HAP-1 (cell line): Measurements from ENCODE around the gene KIFC1.

ENCODE experiments used
- DNase-seq, 2 experiments: peaks; one replicate each; pipeline ENCODE4 v3.0.0-alpha.2; 2016 to 2020; ENCODE audit warnings: low spot score in 2 of 2
- H3K27me3 ChIP-seq: fragments of 250-450 bp; sonication (Bioruptor Pico); 2 replicates; pipeline ENCODE4 v1.5.1; 2020; ENCODE audit warnings: low read depth, mild to moderate bottlenecking, moderate library complexity
- H3K36me3 ChIP-seq: fragments of 250-450 bp; sonication (Bioruptor Pico); replicated peaks from 2 replicates; pipeline ENCODE4 v1.5.1; 2020; ENCODE audit warnings: mild to moderate bottlenecking
- H3K4me1 ChIP-seq: fragments of 250-450 bp; sonication (Bioruptor Pico); 2 replicates; pipeline ENCODE4 v1.5.1; 2020; ENCODE audit warnings: mild to moderate bottlenecking
- H3K4me3 ChIP-seq: fragments of 250-450 bp; sonication (Bioruptor Pico); 2 replicates; pipeline ENCODE4 v1.5.1; 2020; ENCODE audit warnings: mild to moderate bottlenecking, moderate library complexity
- H3K9me3 ChIP-seq: fragments of 250-450 bp; sonication (Bioruptor Pico); 2 replicates; pipeline ENCODE4 v1.5.1; 2020; ENCODE audit warnings: mild to moderate bottlenecking, moderate library complexity
- in situ Hi-C: fragments of 300-500 bp; cut with MboI; formaldehyde crosslinking; loops from 3 replicates; pipeline ENCODE4 v1.14.3; 2020; ENCODE audit warnings: low sequenced_read_pairs, inconsistent platforms, mixed read lengths

KIFC1 gene

DNA sequence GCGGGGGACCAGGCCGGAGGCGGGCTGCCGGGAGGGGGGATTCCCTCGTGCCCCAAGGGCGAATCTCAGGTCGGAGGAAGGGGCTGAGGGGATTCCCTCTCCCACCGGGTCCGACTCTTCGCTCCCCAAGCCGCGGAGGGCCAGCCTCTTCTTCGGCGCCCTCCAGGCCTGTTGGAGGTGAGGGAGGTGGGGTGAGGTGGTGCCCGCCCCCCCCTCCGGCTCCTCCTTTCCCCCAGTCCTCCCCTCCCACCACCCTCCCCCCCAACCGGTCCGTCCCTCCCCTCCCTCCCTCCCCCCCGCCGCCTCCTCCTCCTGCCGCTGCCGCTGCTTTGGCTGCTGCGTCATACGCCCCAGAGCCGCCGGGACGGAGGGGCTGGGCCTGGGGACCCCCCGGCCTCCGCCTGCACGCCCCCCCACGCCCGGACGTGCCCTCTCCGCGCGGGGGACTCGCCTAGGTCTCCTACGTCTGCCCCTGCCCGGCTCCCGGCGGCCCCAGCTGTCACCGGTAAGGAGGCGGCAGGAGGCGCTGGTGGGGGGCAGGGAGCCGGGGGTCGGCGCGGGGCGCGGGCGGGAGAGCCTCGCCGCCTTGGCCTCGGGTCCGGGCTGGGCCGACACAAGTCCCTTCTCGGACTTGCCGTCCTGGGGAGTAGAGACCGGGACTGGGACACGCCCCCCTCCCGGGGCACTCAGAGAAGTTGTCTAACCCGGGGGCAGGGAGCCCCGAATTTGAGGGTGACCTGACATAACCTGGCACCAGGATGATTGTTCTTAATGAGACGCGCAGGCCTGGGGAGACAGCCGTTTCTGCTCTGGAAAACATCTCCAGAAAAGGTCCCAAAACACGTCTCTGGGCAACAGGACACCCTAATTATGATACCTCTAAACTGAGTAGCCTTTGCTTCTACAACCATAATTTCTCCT lies 19.3 kb downstream of the KIFC1 start, which contains the start of gene PHF1:
TSS of gene PHF1 (plus strand) at position 304 of the 921 bp plus-strand sequence. CDS start 1,250 bp downstream, outside the sequence.
- no peaks in the 10 kb centered on the region for H3K27me3 ChIP-seq
- peak within 1 kb of the TSS; percentile 46 for H3K4me3 ChIP-seq
- peaks cover 47% of the 10 kb centered on the region for H3K36me3 ChIP-seq
- peak in 1 of 2 experiments; percentile 64 for DNase-seq
- no peaks in the 10 kb centered on the region for H3K9me3 ChIP-seq
- H3K4me1 ChIP-seq: peaks cover 6% of the 10 kb centered on the region
- in situ Hi-C loops: no loop called here

DNA sequence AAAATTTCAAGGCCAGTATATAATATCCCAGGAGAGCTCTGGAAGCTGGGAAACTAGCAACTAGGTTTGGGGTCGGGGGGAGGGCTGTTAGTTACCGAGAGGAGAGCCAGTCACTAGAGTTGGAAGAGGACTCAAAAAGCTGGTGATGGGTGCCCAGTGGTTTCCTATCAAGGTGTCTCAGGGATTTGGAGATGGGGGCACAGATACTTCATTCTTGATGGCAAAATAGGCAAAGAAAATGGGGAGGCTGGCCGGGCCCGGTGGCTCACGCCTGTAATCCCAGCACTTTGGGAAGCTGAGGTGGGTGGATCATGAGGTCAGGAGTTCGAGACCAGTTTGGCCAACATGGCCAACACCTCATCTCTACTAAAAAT lies 20.0 kb downstream of the KIFC1 start:
- Histone ChIP-seq H3K36me3 (peaks cover 45% of the 10 kb centered on the region), H3K4me3 (peak overlapping the region; percentile 46), H3K27me3 (no peaks in the 10 kb centered on the region), H3K9me3 (no peaks in the 10 kb centered on the region), H3K4me1 (peaks cover 12% of the 10 kb centered on the region)
- DNase-seq: no peak
- in situ Hi-C loops: no loop called here

DNA sequence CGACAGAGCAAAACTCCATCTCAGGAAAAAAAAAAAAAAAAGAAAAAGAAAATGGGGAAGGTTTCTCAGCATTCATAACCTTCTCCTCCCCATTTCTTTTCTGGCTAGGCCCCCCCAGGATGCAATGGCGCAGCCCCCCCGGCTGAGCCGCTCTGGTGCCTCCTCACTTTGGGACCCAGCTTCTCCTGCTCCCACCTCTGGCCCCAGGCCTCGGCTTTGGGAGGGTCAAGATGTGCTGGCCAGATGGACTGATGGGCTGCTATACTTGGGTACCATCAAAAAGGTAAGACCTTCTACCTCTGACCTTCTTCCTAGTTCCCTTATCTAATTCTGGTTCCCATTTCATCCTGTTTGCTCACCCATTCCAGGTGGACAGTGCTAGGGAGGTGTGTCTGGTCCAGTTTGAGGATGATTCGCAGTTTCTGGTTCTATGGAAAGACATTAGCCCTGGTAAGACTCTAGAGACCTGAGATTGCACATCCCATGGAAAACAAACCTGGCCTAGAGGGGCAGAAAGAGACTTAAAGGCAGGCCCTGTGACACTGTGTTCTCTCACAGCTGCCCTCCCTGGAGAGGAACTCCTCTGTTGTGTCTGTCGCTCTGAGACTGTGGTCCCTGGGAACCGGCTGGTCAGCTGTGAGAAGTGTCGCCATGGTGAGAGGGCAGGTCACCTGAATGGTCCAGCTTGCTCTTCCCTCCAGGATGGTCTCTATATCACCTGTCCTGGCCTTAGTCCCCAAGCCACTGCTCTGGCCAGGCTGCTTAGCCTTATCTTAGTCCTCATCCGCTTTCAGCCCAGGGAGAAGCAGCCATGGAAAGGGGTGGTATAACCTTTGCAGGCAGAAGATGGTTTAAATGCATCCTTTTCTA lies 20.8 kb downstream of the KIFC1 start:
- in situ Hi-C loops: no loop called here

DNA sequence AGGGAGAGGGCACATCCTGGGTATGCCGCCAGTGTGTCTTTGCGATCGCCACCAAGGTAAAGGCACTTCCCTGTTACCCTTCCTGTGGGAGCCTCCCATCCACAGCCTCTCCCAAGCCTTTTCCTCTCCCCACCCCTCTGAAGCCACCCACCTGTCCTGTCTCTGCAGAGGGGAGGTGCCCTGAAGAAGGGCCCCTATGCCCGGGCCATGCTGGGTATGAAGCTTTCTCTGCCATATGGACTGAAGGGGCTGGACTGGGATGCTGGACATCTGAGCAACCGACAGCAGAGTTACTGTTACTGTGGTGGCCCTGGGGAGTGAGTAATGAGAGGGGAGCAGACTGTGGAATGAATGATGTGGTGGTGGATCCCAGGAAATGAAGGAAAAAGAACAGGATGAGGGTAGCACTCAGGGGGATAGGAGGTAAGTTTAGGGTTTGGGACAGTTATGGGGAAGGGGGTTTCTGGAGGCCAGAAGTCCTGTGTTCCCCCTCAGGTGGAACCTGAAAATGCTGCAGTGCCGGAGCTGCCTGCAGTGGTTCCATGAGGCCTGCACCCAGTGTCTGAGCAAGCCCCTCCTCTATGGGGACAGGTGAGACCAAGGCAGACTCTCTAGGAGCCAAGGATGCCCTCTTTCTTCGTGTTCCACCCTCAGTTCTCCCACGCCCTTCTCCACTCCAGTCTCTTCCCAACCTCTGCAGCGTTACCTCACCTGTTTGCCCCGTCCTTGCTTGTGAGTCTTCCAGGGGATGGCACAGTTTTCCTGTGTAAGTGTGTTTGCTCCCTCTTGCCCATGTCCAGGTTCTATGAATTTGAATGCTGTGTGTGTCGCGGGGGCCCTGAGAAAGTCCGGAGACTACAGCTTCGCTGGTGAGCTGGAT lies 21.9 kb downstream of the KIFC1 start:
- peaks cover 20% of the 10 kb centered on the region for H3K4me1 ChIP-seq
- in situ Hi-C loops: no loop called here

More for the DNA sequence above, 20.8 kb downstream of the KIFC1 start:
- H3K4me3 ChIP-seq: no peak overlapping the region
- no peak for DNase-seq
- no peaks in the 10 kb centered on the region for H3K27me3 ChIP-seq
- H3K4me1 ChIP-seq: peaks cover 18% of the 10 kb centered on the region
- no peaks in the 10 kb centered on the region for H3K9me3 ChIP-seq
- peaks cover 38% of the 10 kb centered on the region for H3K36me3 ChIP-seq

DNA sequence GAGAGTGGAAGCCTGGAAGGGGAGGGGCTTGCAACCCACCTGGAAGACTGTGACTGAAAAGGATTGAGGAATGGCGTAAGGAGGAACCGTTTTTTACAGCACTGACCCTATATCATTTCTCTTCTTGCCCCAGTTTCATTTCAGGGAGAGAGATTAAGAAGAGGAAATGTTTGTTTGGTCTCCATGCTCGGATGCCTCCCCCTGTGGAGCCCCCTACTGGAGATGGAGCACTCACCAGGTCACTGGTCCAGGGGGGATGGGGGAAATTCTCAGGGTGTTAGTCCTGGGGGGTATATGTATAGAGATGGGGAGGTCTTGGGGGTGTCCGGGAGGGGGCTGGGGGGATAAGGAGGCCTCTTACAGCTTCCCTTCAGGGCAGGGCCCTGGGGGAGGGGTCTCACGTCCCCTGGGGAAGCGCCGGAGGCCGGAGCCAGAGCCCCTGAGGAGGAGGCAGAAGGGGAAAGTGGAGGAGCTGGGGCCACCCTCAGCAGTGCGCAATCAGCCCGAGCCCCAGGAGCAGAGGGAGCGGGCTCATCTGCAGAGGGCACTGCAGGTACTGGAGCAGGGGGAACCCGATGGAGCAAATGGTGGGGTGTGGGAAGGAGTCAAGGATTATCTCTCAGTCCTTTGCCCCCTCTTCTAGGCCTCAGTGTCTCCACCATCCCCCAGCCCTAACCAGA lies 23.1 kb downstream of the KIFC1 start:
- peaks cover 23% of the 10 kb centered on the region for H3K4me1 ChIP-seq
- DNase-seq: peak in 1 of 2 experiments; percentile 49
- no peak overlapping the region for H3K4me3 ChIP-seq
- H3K9me3 ChIP-seq: no peaks in the 10 kb centered on the region
- H3K36me3 ChIP-seq: peaks cover 26% of the 10 kb centered on the region
- in situ Hi-C loops: no loop called here
- no peaks in the 10 kb centered on the region for H3K27me3 ChIP-seq

More for the DNA sequence above, 21.9 kb downstream of the KIFC1 start:
- Histone ChIP-seq H3K27me3 (no peaks in the 10 kb centered on the region), H3K4me3 (no peak overlapping the region), H3K36me3 (peaks cover 27% of the 10 kb centered on the region), H3K9me3 (no peaks in the 10 kb centered on the region)
- DNase-seq: no peak

DNA sequence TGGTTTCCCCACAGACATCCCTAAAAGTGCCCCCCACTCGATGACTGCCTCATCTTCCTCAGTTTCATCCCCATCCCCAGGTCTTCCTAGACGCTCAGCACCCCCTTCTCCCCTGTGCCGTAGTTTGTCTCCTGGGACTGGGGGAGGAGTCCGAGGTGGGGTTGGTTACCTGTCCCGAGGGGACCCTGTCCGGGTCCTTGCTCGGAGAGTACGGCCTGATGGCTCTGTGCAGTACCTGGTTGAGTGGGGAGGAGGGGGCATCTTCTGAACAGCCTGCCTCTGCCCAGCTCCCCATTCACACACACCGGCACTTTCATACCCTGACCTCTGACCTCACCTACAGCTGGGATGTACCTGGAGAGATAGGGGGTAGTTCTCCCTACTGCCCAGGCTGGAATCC lies 24.2 kb downstream of the KIFC1 start:
- no peaks in the 10 kb centered on the region for H3K27me3 ChIP-seq

DNA sequence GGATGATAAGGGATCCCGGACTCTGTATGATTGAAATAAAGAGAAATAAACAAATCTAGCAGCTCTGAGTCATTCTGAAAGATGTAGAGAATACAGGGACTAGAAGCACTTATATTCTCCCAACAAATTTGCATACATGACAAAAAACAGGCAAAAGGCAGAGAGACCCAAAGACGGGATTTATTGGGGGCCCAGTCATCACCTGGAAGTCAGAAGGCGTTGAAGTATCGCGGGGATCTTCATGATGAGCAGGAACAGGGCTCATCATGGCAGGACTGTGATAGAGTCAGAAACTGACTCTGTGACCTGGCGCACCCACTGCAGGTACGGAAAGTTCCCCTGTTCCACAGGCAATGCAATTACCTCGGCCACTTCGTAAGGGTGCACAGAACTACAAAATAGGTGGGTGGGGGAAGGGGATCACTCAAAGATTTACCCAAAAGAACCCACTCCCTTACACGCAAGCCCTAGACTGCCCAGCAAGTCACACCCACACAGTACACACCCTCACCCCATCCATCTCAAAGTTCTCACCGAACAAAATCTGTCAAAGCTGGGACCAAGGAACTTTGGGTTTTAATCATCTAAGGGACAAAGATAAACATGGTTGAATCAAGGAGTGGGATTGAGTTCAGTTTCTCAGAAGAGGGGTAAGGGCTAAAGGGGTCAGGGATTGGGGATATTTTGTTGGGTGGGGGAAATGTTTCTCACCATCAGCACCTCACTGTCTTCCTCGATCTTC lies 24.9 kb downstream of the KIFC1 start:
- peaks cover 5% of the 10 kb centered on the region; the same call in 1 of the 2 replicates for H3K27me3 ChIP-seq
- peaks cover 26% of the 10 kb centered on the region for H3K36me3 ChIP-seq
- peaks cover 19% of the 10 kb centered on the region for H3K4me1 ChIP-seq
- in situ Hi-C loops: no loop called here
- H3K4me3 ChIP-seq: peak overlapping the region; percentile 55
- H3K9me3 ChIP-seq: no peaks in the 10 kb centered on the region
- DNase-seq: no peak

More for the DNA sequence above, 24.2 kb downstream of the KIFC1 start:
- peaks cover 21% of the 10 kb centered on the region for H3K4me1 ChIP-seq
- H3K36me3 ChIP-seq: peaks cover 26% of the 10 kb centered on the region
- H3K9me3 ChIP-seq: no peaks in the 10 kb centered on the region
- in situ Hi-C loops: no loop called here
- DNase-seq: no peak
- H3K4me3 ChIP-seq: no peak overlapping the region

DNA sequence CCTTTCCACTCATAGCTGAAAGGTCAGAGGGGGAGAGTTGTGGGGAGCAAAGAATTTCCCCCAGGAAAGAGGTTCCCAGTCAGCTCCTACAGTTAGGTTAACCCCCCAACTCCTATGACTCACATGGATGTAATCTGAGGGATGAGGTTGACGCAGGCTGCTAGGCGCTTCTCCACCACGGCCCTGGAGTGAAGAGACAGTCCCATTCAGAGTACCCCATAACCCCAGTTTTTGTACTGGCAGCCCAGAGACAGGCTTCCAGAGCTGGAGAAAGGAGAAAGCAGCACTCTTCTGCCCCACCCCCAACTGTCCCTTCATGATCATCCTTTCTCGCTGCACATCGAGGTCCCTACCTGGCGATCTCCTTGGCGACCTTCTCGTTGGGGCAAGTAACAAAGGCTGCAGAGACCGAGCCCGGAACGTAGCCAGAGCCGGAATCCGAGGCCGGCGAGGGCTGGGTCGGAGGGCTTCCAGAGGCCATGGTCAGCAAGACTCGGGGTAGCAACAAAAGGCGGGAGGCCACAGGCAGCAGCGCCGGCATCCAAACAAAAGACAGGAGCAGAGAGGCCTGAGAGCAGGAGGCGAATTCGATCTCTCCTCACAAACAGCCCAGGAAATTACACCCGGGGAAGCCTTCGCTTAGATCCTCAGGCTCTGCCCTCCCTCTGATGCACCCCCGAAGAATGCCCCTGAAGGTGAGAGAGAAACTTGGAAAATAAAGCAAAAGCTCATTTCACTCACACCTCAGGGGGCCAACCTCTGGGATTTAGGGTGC lies 25.7 kb downstream of the KIFC1 start:
- Histone ChIP-seq H3K27me3 (peaks cover 10% of the 10 kb centered on the region), H3K9me3 (no peaks in the 10 kb centered on the region), H3K36me3 (peaks cover 26% of the 10 kb centered on the region), H3K4me3 (peak overlapping the region; percentile 55), H3K4me1 (peaks cover 17% of the 10 kb centered on the region)
- peak in 1 of 2 experiments; percentile 42 for DNase-seq
- in situ Hi-C loops: no loop called here

DNA sequence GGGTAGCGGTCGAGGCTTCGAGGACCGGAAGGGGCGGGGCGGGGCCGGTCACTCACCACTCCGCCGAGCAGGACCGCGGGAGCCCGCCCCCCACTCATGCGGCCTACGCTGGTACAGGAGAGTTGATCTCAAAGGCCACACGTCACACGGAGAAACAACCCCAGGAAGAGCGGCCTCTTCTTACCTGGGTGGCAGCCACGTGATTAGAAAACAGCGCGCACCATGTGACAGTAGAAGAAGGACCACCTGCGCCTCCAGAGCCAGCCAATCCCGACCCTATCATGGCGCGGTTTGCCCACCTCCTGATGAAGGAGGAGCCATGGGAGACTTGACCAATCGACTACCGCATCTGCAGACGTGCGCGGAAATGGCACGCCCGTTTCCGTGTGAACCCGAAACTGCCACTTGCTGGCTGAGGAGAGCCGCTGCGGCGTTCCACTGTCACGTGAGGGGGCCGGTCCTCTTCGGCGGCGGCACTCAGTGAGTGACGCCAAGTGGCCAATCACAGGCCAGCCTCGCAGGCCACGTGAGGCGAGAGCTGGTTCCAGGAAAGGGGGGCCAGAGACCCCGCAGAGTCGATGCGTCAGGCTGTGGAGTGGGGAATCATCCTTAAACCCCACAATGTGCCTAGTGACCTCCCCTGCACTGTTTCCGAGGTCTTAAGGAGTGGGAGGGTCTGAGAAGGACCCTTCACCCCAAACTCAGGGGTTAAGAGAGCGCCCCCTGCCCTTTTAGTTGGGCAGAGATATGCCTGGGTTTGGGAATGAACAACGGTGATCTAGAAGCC lies 26.5 kb downstream of the KIFC1 start, which contains the start of gene CUTA:
TSS of gene CUTA (minus strand) at position 205 of the 787 bp plus-strand sequence. CDS start at position 98, 107 bp downstream.
- peak within 1 kb of the TSS; percentile 55 for H3K4me3 ChIP-seq
- peaks cover 25% of the 10 kb centered on the region for H3K36me3 ChIP-seq
- no peaks in the 10 kb centered on the region for H3K9me3 ChIP-seq
- H3K4me1 ChIP-seq: peaks cover 17% of the 10 kb centered on the region
- in situ Hi-C loops: no loop called here
- peak; percentile 96 to 99 for DNase-seq
- H3K27me3 ChIP-seq: peaks cover 16% of the 10 kb centered on the region

DNA sequence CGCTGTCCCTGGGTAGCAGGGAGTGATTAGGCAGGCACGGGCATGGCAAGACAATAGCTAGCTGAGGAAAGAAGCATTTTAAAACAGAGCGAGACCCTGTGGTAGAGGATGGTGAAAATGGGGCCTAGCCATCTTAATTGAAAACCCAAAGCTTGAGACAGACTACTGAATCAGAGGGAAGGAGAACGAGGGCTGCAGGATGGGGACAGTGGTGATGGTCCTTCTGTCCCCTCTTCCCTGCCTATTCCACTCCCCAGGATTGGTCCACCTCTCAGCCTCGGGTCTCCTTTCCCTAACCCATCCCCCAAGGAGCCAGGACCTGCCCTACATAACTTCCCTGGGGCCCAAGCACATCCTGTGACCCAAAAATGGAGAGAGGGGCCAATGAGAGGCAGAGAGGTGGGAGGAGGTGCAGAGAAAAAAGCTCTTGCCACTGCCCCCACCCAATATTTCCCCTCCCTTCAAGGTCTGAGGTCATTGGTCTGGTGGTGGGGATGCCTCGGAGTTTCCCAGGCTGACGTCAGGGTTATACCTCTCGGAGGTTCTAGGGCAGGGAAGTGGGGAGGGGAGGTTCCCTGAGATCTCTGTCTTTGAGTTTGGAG lies 27.2 kb downstream of the KIFC1 start:
- H3K4me3 ChIP-seq: peak overlapping the region; percentile 55
- H3K4me1 ChIP-seq: peaks cover 17% of the 10 kb centered on the region
- no peaks in the 10 kb centered on the region for H3K9me3 ChIP-seq
- in situ Hi-C loops: no loop called here
- peaks cover 23% of the 10 kb centered on the region for H3K27me3 ChIP-seq
- peaks cover 18% of the 10 kb centered on the region for H3K36me3 ChIP-seq
- no peak for DNase-seq
